IMR-90 (cell line): ENCODE results near the gene IQSEC1. TPM values are rescaled to one million over a fixed set of nuclear protein-coding genes. Genes with fewer than 3 reads are reported as not detected.

Source experiments
- ATAC-seq: fragments of 200-7000 bp; cut with Tn5 transposase; 2 replicates; pipeline ENCODE4 v1.9.1; 2020; ENCODE audit warnings: low read depth, mild to moderate bottlenecking, moderate library complexity
- BruUV-seq: library from RNA; stranded (reverse); fragments of 400-500 nt; replicated peaks from 2 replicates; lab custom pipeline; 2021; lab: Mats Ljungman, UMichigan
- CTCF ChIA-PET: fragments of 300-600 bp; formaldehyde crosslinking; extraction: SDS; loops from one replicate; lab custom pipeline; 2021; ENCODE audit warnings: antibody characterized with exemption; lab: Yijun Ruan, JAX
- POLR2A ChIA-PET: fragments of 300-600 bp; sonication (Branson Sonifier 250); formaldehyde crosslinking; loops from one replicate; lab custom pipeline; 2022; ENCODE audit warnings: antibody characterized with exemption; ENCODE audit not compliant: unreplicated experiment; lab: Charles Lee
- DNase-seq: peaks from one replicate; pipeline ENCODE4 v3.0.0; 2013
- H2AFZ ChIP-seq: replicated peaks from 2 replicates; pipeline ENCODE3; 2013; ENCODE audit warnings: low read length, mild to moderate bottlenecking; ENCODE audit not compliant: poor library complexity
- H2AK5ac ChIP-seq: 2 replicates; pipeline ENCODE4 v1.6.1; 2013; ENCODE audit warnings: low read depth, low read length, inconsistent platforms
- H2AK9ac ChIP-seq: replicated peaks from 2 replicates; pipeline ENCODE3; 2013; ENCODE audit warnings: mild to moderate bottlenecking, low read depth, low read length, moderate library complexity; ENCODE audit not compliant: poor library complexity
- H2BK120ac ChIP-seq: 2 replicates; pipeline ENCODE4 v1.6.1; 2013; ENCODE audit warnings: low read depth, low read length, inconsistent platforms
- H2BK15ac ChIP-seq: 3 replicates; pipeline ENCODE4 v1.6.1; 2013; ENCODE audit warnings: low read depth, low read length, inconsistent platforms
- H2BK20ac ChIP-seq: 2 replicates; pipeline ENCODE4 v1.6.1; 2013; ENCODE audit warnings: low read depth, mild to moderate bottlenecking, inconsistent platforms, low read length, moderate library complexity
- H2BK5ac ChIP-seq: 2 replicates; pipeline ENCODE4 v1.6.1; 2013; ENCODE audit warnings: mild to moderate bottlenecking, low read depth, low read length, inconsistent platforms; ENCODE audit not compliant: poor library complexity, severe bottlenecking
- H3K14ac ChIP-seq: replicated peaks from 2 replicates; pipeline ENCODE4 v1.6.1; 2013; ENCODE audit warnings: low read depth, low read length, inconsistent platforms
- H3K18ac ChIP-seq: 2 replicates; pipeline ENCODE4 v1.6.1; 2013; ENCODE audit warnings: low read depth, low read length, control low read depth
- H3K23ac ChIP-seq: 2 replicates; pipeline ENCODE4 v1.6.1; 2013; ENCODE audit warnings: low read depth, low read length, inconsistent platforms
- H3K27ac ChIP-seq: 2 replicates; pipeline ENCODE4 v1.5.1; 2013; ENCODE audit warnings: mild to moderate bottlenecking, control low read depth, low read length; ENCODE audit not compliant: insufficient read depth
- H3K27me3 ChIP-seq: 2 replicates; pipeline ENCODE4 v1.6.1; 2013; ENCODE audit warnings: low read length; ENCODE audit not compliant: control insufficient read depth, insufficient read depth
- H3K36me3 ChIP-seq: 2 replicates; pipeline ENCODE4 v1.6.1; 2013; ENCODE audit warnings: low read length, mixed read lengths; ENCODE audit not compliant: control insufficient read depth, insufficient read depth
- H3K4ac ChIP-seq: 2 replicates; pipeline ENCODE4 v1.6.1; 2013; ENCODE audit warnings: low read depth, low read length, inconsistent platforms
- H3K4me1 ChIP-seq: 2 replicates; pipeline ENCODE4 v1.6.1; 2013; ENCODE audit warnings: low read length, mixed read lengths; ENCODE audit not compliant: control insufficient read depth, insufficient read depth
- H3K4me2 ChIP-seq: 2 replicates; pipeline ENCODE4 v1.6.1; 2013; ENCODE audit warnings: low read depth, mild to moderate bottlenecking, control low read depth, low read length, moderate library complexity
- H3K4me3 ChIP-seq: 2 replicates; pipeline ENCODE4 v1.5.1; 2013; ENCODE audit warnings: low read depth, mild to moderate bottlenecking, control low read depth, low read length, moderate library complexity; ENCODE audit not compliant: insufficient read depth
- H3K56ac ChIP-seq: 2 replicates; pipeline ENCODE4 v1.6.1; 2013; ENCODE audit warnings: low read length, inconsistent platforms; ENCODE audit not compliant: insufficient read depth; ENCODE audit errors: extremely low read depth
- H3K79me1 ChIP-seq, 2 experiments: 2 replicates each; pipeline ENCODE4 v1.6.1; 2013; ENCODE audit warnings: low read length in 2 of 2, inconsistent platforms in 1 of 2, low read depth in 1 of 2
- H3K9ac ChIP-seq: 2 replicates; pipeline ENCODE4 v1.6.1; 2013; ENCODE audit warnings: low read depth, low read length, control low read depth
- H3K9me1 ChIP-seq: 2 replicates; pipeline ENCODE4 v1.6.1; 2013; ENCODE audit warnings: low read length, inconsistent platforms; ENCODE audit not compliant: insufficient read depth
- H3K9me3 ChIP-seq: 2 replicates; pipeline ENCODE4 v1.6.1; 2013; ENCODE audit warnings: low read length; ENCODE audit not compliant: control insufficient read depth, insufficient read depth
- H4K20me1 ChIP-seq: 2 replicates; pipeline ENCODE4 v1.6.1; 2013; ENCODE audit warnings: low read length, inconsistent platforms; ENCODE audit not compliant: insufficient read depth
- H4K5ac ChIP-seq: 2 replicates; pipeline ENCODE4 v1.6.1; 2013; ENCODE audit warnings: mild to moderate bottlenecking, low read depth, low read length, control low read depth
- H4K8ac ChIP-seq, 2 experiments: 2 replicates each; pipeline ENCODE4 v1.6.1; 2013; ENCODE audit warnings: low read depth in 2 of 2, low read length in 2 of 2, control low read depth in 1 of 2, inconsistent platforms in 1 of 2
- H4K91ac ChIP-seq: 2 replicates; pipeline ENCODE4 v1.6.1; 2013; ENCODE audit warnings: low read depth, low read length, inconsistent platforms; ENCODE audit not compliant: insufficient read depth
- MAFK ChIP-seq: IDR thresholded peaks from 2 replicates; pipeline ENCODE4 v1.6.1; 2012; ENCODE audit warnings: low read depth, low read length, improper control_type of control experiment
- MAZ ChIP-seq: IDR thresholded peaks from 2 replicates; pipeline ENCODE4 v1.6.1; 2012; ENCODE audit warnings: low read depth, mild to moderate bottlenecking, low read length, improper control_type of control experiment, moderate library complexity, borderline replicate concordance
- MXI1 ChIP-seq: IDR thresholded peaks from 2 replicates; pipeline ENCODE4 v1.6.1; 2012; ENCODE audit warnings: low read depth, mild to moderate bottlenecking, low read length, moderate library complexity, borderline replicate concordance
- WGBS, 2 experiments: methylation state at CpG; one replicate each; pipeline versions ENCODE4 v1.1.5 to v1.1.7; 2013; ENCODE audit warnings: missing lambda C conversion rate in 2 of 2; ENCODE audit not compliant: insufficient read length in 1 of 2; ENCODE audit errors: extremely low coverage in 2 of 2; 5-methylcytosine and 5-hydroxymethylcytosine counted together
- dilution Hi-C: fragments of 300-500 bp; cut with HindIII; formaldehyde crosslinking; loops from one replicate; pipeline ENCODE4 v1.14.3; 2018; ENCODE audit warnings: low sequenced_read_pairs; ENCODE audit not compliant: unreplicated experiment
- in situ Hi-C: fragments of 300-500 bp; cut with MboI; formaldehyde crosslinking; loops from 3 replicates; pipeline ENCODE4 v1.14.3; 2019; ENCODE audit warnings: low sequenced_read_pairs, inconsistent platforms, mixed read lengths
- intact Hi-C: fragments of 100-400 bp; cut with micrococcal nuclease; formaldehyde crosslinking; loops from 2 replicates; pipeline ENCODE4 v1.10.0; 2022
- polyA plus RNA-seq, 3 experiments: library from polyadenylated mRNA; depleted of rRNA; stranded (reverse); fragments of >200 nt; gene quantifications; 2 replicates each; pipeline ENCODE4 v1.2.3, GENCODE V29; 2012; ENCODE audit warnings: low replicate concordance in 1 of 3
- total RNA-seq: library from RNA; depleted of rRNA; stranded (reverse); fragments of >200 nt; gene quantifications from 2 replicates; pipeline ENCODE4 v1.2.3, GENCODE V29; 2012
- TF ChIP-seq, protein P1 (sequence below): fragments of 150-350 bp; IDR thresholded peaks from 2 replicates; pipeline ENCODE4 v1.6.1; 2016; ENCODE audit warnings: low read depth, mild to moderate bottlenecking, low read length, moderate library complexity, borderline replicate concordance

IQSEC1 gene
- total and polyA plus RNA-seq, 2 of the 4 experiments (the other 2 are of a cell fraction), result 5.9 to 11.9 TPM

DNA sequence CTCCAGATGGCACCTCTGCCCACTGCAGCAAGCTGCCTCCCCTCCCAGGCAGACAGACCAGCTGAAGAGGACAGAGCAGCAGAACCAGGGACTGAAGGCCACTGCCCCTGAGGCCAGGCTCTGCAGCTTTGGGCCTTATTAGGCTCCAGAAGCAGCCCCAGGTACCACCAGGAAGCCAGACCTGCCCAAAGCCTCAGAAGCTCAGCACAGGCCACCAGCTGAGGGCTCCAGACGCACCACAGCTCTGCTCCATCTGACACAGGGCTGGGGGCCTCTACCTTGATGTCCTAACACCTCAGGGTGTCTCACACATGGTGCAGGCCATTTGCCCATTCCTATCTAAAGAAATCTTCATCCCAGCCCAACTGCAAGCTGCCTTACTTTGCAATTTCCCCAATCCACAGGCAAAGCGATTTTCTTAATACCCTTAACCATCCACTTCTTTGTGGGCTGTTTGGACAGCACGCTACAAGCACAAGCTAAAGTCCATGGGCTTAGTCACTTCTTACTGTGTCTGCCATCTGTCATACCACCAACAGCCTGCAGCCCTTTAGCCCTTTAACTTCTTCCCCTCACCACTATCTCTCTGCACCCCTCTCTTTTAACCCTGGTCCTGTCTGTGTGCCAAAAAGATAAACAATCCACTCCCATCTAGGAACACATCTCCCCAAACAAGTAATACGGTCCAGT lies 112.1 kb downstream of the IQSEC1 start (continued):
- TF ChIP-seq MAFK, result no peak

DNA sequence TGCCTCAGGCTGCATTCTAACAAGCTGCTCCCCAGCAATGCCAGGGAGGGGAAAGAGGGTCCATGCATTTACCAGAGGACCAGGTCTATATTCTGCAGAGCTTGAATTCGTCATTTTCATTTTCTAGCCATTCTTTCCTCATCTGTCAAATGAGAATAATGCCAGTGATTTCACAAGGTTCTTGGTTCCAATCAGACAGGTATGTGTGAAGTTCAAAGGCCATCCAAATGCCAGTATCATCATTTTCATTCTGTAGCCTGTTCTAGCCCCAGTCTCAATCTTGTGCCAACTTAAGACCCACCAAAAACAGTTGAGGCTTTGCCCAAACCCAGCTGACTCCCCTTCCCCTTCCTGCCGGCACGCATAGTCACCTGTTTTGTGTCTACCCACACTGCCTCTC lies 112.7 kb downstream of the IQSEC1 start:
- Histone ChIP-seq H3K4me1 (peaks cover 9% of the 10 kb centered on the region; the same call in 1 of the 2 replicates), H3K56ac (no peak overlapping the region), H3K4me2 (no peak overlapping the region), H3K18ac (no peak overlapping the region), H3K14ac (no peak overlapping the region), H3K36me3 (no peaks in the 10 kb centered on the region; the same call in 1 of the 2 replicates), H3K79me1 (peaks cover 42 to 90% of the 10 kb centered on the region in 2 experiments), H4K20me1 (peaks cover 84% of the 10 kb centered on the region), H2AK9ac (no peak overlapping the region), H2BK5ac (no peak overlapping the region), H3K27me3 (no peaks in the 10 kb centered on the region), H4K8ac (no peak overlapping the region), H3K9ac (no peak overlapping the region), H2BK15ac (no peak overlapping the region), H2BK20ac (no peak overlapping the region), H3K23ac (no peak overlapping the region), H3K4me3 (no peak overlapping the region), H3K9me3 (no peaks in the 10 kb centered on the region), H2AFZ (no peak overlapping the region), H3K4ac (no peak overlapping the region), H4K5ac (no peak overlapping the region), H2BK120ac (no peak overlapping the region), H3K27ac (no peak overlapping the region), H3K9me1 (peaks cover 39% of the 10 kb centered on the region), H2AK5ac (no peak overlapping the region), H4K91ac (no peak overlapping the region)
- dilution Hi-C loops, result no loop called here
- BruUV-seq, result no TSS peak
- POLR2A ChIA-PET, result no interaction called here
- in situ Hi-C loops, result no loop called here
- 82% methylated on average over 3 of the region's 3 CpGs; no CpG with 5 or more reads in 1 of the 2 experiments for WGBS, 2 experiments
- CTCF ChIA-PET, result interaction anchor here (1.4 kb wide), 1 partner anchor 11 kb away, joined by 3 read pairs; no protein-coding TSS in a partner anchor
- TF ChIP-seq, protein P1, sequence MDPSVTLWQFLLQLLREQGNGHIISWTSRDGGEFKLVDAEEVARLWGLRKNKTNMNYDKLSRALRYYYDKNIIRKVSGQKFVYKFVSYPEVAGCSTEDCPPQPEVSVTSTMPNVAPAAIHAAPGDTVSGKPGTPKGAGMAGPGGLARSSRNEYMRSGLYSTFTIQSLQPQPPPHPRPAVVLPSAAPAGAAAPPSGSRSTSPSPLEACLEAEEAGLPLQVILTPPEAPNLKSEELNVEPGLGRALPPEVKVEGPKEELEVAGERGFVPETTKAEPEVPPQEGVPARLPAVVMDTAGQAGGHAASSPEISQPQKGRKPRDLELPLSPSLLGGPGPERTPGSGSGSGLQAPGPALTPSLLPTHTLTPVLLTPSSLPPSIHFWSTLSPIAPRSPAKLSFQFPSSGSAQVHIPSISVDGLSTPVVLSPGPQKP, result no peak
- no peak for TF ChIP-seq MAZ
- TF ChIP-seq MXI1, result no peak
- no peak for TF ChIP-seq MAFK
- ATAC-seq (no peak), DNase-seq (no peak)
- intact Hi-C loops, result no loop called here
